UCSD-AML1 (cell line): ENCODE data around the gene GABBR2.

Experiments used
- DNase-seq: peaks from one replicate; lab custom pipeline; 2025; ENCODE audit not compliant: unreplicated experiment; lab: John Stamatoyannopoulos, UW

The GABBR2 gene

GRCh38 chr9:98455256-98456155 lies 253.2 kb downstream of the GABBR2 start:
- DNase-seq, result no peak

- DNase-seq, result no peak
Observed at GRCh38 chr9:98453589-98454311, 255.0 kb downstream of the GABBR2 start.

- no peak for DNase-seq
Observed at GRCh38 chr9:98451576-98451975, 257.2 kb downstream of the GABBR2 start.

GRCh38 chr9:98450496-98450895 lies 258.2 kb downstream of the GABBR2 start:
- DNase-seq, result no peak

GRCh38 chr9:98449871-98450270 lies 258.9 kb downstream of the GABBR2 start:
- no peak for DNase-seq

- no peak for DNase-seq
Observed at GRCh38 chr9:98445576-98445975, 263.2 kb downstream of the GABBR2 start.

GRCh38 chr9:98444601-98445000 lies 264.1 kb downstream of the GABBR2 start:
- DNase-seq, result no peak

- DNase-seq, result no peak
Observed at GRCh38 chr9:98442541-98442940, 266.2 kb downstream of the GABBR2 start.

GRCh38 chr9:98442114-98442513 lies 266.6 kb downstream of the GABBR2 start:
- DNase-seq, result no peak

GRCh38 chr9:98438666-98439065 lies 270.1 kb downstream of the GABBR2 start:
- DNase-seq, result no peak

- DNase-seq, result no peak
Observed at GRCh38 chr9:98437458-98438034, 271.2 kb downstream of the GABBR2 start.

GRCh38 chr9:98432960-98433359 lies 275.8 kb downstream of the GABBR2 start:
- DNase-seq, result no peak

GRCh38 chr9:98432134-98432533 lies 276.6 kb downstream of the GABBR2 start:
- DNase-seq, result no peak

- no peak for DNase-seq
Observed at GRCh38 chr9:98430535-98431292, 278.0 kb downstream of the GABBR2 start.

- DNase-seq, result no peak
Observed at GRCh38 chr9:98429613-98430012, 279.1 kb downstream of the GABBR2 start.

- no peak for DNase-seq
Observed at GRCh38 chr9:98428454-98428853, 280.3 kb downstream of the GABBR2 start.

GRCh38 chr9:98427491-98427890 lies 281.2 kb downstream of the GABBR2 start:
- DNase-seq, result no peak

- no peak for DNase-seq
Observed at GRCh38 chr9:98425079-98425478, 283.7 kb downstream of the GABBR2 start.

GRCh38 chr9:98419260-98419603 lies 289.5 kb downstream of the GABBR2 start:
- no peak for DNase-seq

GRCh38 chr9:98418578-98419259 lies 290.0 kb downstream of the GABBR2 start:
- no peak for DNase-seq
